Lower lobe of right lung (tissue), 2 donors: ENCODE results near the gene CXCL8. TPM values are rescaled to one million over a fixed set of nuclear protein-coding genes. Genes with fewer than 3 reads are reported as not detected.

Experiments used
- ATAC-seq, 2 donors: fragments of 200-7000 bp; cut with Tn5 transposase; one replicate each; pipeline ENCODE4 v1.9.1; 2020 to 2022; ENCODE audit warnings: mild to moderate bottlenecking in 2 of 2, moderate library complexity in 2 of 2
- DNase-seq: peaks from one replicate; pipeline ENCODE4 v3.0.0-alpha.2; 2020
- H3K27ac ChIP-seq: fragments of 200-600 bp; one replicate; pipeline ENCODE4 v1.8.0; 2022
- H3K27me3 ChIP-seq: fragments of 200-600 bp; one replicate; pipeline ENCODE4 v1.8.0; 2022; ENCODE audit warnings: low read depth
- H3K36me3 ChIP-seq: fragments of 200-600 bp; one replicate; pipeline ENCODE4 v1.8.0; 2022; ENCODE audit warnings: mild to moderate bottlenecking
- H3K4me1 ChIP-seq: fragments of 200-600 bp; one replicate; pipeline ENCODE4 v1.8.0; 2022
- H3K4me3 ChIP-seq: fragments of 200-600 bp; one replicate; pipeline ENCODE4 v1.8.0; 2022; ENCODE audit warnings: mild to moderate bottlenecking
- H3K9me3 ChIP-seq: fragments of 200-600 bp; one replicate; pipeline ENCODE4 v1.8.0; 2022
- CTCF ChIP-seq: fragments of 200-600 bp; IDR thresholded peaks from one replicate; pipeline ENCODE4 v1.8.0; 2022; ENCODE audit warnings: antibody characterized with exemption, mild to moderate bottlenecking
- intact Hi-C: fragments of 100-400 bp; cut with DNase I; formaldehyde crosslinking; loops from one replicate; pipeline ENCODE4 v1.11.0; 2022
- total RNA-seq: library from RNA; stranded (reverse); fragmentation: NEBNext Ultra II Directional; extraction: Animal tissue kit (Norgen Biotek cat#: 25700); gene quantifications from one replicate; pipeline ENCODE4 v1.2.1, GENCODE V29; 2021
- donor health status: DM: no; HTN: yes; CAD: no; lungs with severe emphysema.

CXCL8 gene
- total RNA-seq, 1 donor from 2014 or later: 6.2 TPM

DNA sequence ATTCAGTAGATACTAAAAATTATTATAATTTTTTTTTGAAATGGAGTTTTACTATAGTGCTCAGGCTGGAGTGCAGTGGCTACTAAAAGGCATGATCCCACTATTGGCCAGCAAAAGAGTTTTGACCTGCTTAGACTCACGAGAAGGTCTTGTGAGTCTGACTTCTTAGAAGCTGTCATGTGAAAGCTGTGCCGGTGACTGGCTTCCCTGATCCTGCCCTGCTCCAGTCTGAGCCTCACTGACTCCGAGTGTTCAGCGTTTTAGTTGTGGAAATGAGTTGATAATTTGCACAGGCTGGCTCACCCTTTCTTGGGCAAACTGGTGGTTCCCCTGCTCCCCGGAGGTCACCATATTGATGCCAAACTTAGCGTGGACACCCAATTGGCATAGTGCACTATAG lies 16.4 kb upstream of the CXCL8 start:
- Histone ChIP-seq H3K27ac (no peak overlapping the region), H3K4me3 (no peak overlapping the region), H3K4me1 (peaks cover 8% of the 10 kb centered on the region), H3K36me3 (no peaks in the 10 kb centered on the region), H3K27me3 (no peaks in the 10 kb centered on the region), H3K9me3 (no peaks in the 10 kb centered on the region)
- intact Hi-C loops: no loop called here
- DNase-seq: no peak
- ATAC-seq: no peak
- no peak for TF ChIP-seq CTCF

GRCh38 chr4:73725510-73725909 lies 14.9 kb upstream of the CXCL8 start:
- no peak overlapping the region for H3K27ac ChIP-seq

DNA sequence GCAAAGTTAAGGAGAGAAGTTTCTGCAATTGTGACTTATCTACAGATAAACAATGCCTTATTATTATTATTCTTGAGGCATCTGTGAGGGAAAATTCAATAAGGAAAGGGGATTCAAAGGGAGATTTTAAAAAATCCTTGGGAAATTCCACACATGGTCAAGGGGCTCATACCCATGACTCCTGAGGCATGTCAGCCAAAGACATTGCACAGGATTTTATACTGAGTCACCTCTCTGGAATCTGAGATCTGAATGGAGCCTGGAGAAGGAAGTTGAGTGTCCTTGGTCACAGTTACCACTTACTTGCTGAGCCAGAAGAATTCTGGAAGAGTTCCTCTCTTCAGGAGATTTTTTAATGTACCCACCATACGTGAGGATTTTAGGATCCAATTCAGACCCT lies 14.4 kb upstream of the CXCL8 start:
- Histone ChIP-seq H3K36me3 (no peaks in the 10 kb centered on the region), H3K9me3 (no peaks in the 10 kb centered on the region), H3K27me3 (no peaks in the 10 kb centered on the region), H3K4me3 (no peak overlapping the region), H3K27ac (no peak overlapping the region), H3K4me1 (peaks cover 21% of the 10 kb centered on the region)
- TF ChIP-seq CTCF: no peak
- no peak for DNase-seq
- ATAC-seq: peak; percentile 65 to 79
- intact Hi-C loops: no loop called here

More at GRCh38 chr4:73725510-73725909, 14.9 kb upstream of the CXCL8 start:
- ATAC-seq (no peak), DNase-seq (no peak)
- Histone ChIP-seq H3K36me3 (no peaks in the 10 kb centered on the region), H3K27me3 (no peaks in the 10 kb centered on the region), H3K4me1 (peaks cover 18% of the 10 kb centered on the region), H3K4me3 (no peak overlapping the region), H3K9me3 (no peaks in the 10 kb centered on the region)
- no peak for TF ChIP-seq CTCF
- intact Hi-C loops: no loop called here

DNA sequence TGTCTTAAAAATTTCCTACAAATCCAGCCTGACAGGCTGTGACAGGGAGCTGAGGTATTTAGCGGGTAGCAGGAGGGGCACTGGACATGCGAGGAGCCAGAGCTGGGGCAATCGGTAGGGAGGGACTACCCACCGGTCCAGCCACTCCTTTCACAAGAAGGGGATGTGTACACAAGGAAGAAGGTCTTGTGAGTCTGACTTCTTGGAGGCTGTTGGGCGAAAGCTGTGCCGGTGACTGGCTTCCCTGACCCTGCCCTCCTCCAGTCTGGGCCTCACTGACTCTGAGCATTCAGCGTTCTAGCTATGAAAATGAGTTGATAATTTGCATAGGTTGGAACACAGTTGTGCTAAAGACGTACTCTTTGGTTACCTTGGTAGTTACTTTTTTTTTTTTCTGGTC lies 12.7 kb upstream of the CXCL8 start:
- peak; percentile 69 to 80 for ATAC-seq
- Histone ChIP-seq H3K4me3 (no peak overlapping the region), H3K27me3 (no peaks in the 10 kb centered on the region), H3K36me3 (no peaks in the 10 kb centered on the region), H3K9me3 (no peaks in the 10 kb centered on the region), H3K27ac (no peak overlapping the region), H3K4me1 (peaks cover 29% of the 10 kb centered on the region)
- TF ChIP-seq CTCF: no peak
- DNase-seq: peak; percentile 67
- intact Hi-C loops: no loop called here

DNA sequence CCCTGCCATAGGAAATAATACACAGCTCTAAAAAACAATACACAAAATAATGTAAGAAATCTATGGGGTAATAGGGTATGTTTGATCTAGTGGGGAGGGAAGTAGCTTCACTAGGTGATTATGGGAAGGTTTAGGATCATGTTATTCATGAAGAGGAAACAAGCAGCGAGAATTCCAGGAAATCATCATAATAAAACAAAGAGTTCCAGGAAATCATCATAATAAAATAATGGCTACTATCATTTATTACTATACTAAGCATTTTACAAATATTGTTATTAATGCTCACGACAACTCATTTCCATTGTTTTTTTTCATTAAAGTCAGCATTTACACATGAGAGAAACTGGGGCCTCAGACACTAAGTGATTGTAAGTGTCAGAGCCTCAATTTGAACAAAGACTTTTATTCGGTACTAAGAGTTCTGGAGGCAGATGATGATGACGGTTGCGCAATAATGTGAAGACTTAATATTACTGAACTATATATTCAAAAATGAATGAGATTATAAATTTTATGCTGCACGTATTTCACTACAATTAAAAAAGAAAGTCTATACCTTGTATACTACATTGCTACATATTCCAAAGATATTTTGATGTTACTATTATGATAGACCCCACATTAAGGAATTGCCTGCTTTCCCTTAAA lies 12.2 kb upstream of the CXCL8 start:
- Histone ChIP-seq H3K36me3 (no peaks in the 10 kb centered on the region), H3K4me3 (no peak overlapping the region), H3K27ac (no peak overlapping the region), H3K4me1 (peaks cover 34% of the 10 kb centered on the region), H3K27me3 (no peaks in the 10 kb centered on the region), H3K9me3 (no peaks in the 10 kb centered on the region)
- intact Hi-C loops: no loop called here
- TF ChIP-seq CTCF: no peak
- no peak for DNase-seq
- ATAC-seq: no peak
